Measurements from ENCODE around the gene ACAA1. TPM values are rescaled to one million over a fixed set of nuclear protein-coding genes. Genes with fewer than 3 reads are reported as not detected.

ACAA1 gene
- total and polyA plus RNA-seq, 10 of the 15 experiments (the other 5 are each of a cell fraction or from before 2014, with no cell fraction given), result 5.7 to 85.4 (median 60.6) TPM

- TF ChIP-seq KAT2A (conservative IDR thresholded peaks at IDR 0.05; ENCODE audit: control insufficient read depth, low read depth, low read length), result no peak
- TF ChIP-seq, protein P1, sequence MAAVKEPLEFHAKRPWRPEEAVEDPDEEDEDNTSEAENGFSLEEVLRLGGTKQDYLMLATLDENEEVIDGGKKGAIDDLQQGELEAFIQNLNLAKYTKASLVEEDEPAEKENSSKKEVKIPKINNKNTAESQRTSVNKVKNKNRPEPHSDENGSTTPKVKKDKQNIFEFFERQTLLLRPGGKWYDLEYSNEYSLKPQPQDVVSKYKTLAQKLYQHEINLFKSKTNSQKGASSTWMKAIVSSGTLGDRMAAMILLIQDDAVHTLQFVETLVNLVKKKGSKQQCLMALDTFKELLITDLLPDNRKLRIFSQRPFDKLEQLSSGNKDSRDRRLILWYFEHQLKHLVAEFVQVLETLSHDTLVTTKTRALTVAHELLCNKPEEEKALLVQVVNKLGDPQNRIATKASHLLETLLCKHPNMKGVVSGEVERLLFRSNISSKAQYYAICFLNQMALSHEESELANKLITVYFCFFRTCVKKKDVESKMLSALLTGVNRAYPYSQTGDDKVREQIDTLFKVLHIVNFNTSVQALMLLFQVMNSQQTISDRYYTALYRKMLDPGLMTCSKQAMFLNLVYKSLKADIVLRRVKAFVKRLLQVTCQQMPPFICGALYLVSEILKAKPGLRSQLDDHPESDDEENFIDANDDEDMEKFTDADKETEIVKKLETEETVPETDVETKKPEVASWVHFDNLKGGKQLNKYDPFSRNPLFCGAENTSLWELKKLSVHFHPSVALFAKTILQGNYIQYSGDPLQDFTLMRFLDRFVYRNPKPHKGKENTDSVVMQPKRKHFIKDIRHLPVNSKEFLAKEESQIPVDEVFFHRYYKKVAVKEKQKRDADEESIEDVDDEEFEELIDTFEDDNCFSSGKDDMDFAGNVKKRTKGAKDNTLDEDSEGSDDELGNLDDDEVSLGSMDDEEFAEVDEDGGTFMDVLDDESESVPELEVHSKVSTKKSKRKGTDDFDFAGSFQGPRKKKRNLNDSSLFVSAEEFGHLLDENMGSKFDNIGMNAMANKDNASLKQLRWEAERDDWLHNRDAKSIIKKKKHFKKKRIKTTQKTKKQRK (IDR thresholded peaks at IDR 0.05; ENCODE audit: low read depth, low read length), result no peak
- no peak for TF ChIP-seq EZH2 (IDR thresholded peaks at IDR 0.05; ENCODE audit: borderline replicate concordance, control insufficient read depth, low read depth, low read length)
- peak in 1 of 3 experiments; percentile 12; a peak in 1 of 6 replicates for TF ChIP-seq CTCF (IDR thresholded peaks at IDR 0.05 in 2 of 3, conservative IDR thresholded peaks at IDR 0.05 in 1 of 3; ENCODE audit: control insufficient read depth in 2 of 3, extremely low read depth in 1 of 3, insufficient read depth in 1 of 3, low read depth in 3 of 3, low read length in 3 of 3)
Observed at GRCh38 chr3:38140326-38141172, 3.6 kb upstream of the ACAA1 start (continued).

All from GM12878 (cell line).